HCEC 1CT (cell line): ENCODE measurements around the gene CSNK1E.

ENCODE experiments used
- DNase-seq: peaks from one replicate; pipeline ENCODE4 v3.0.0-alpha.2; 2017

The CSNK1E gene

GRCh38 chr22:38305471-38306448 is 11.5 kb downstream of the CSNK1E start:
- no peak for DNase-seq

GRCh38 chr22:38304526-38304925 is 12.7 kb downstream of the CSNK1E start:
- DNase-seq, result no peak

- no peak for DNase-seq
Observed at GRCh38 chr22:38303974-38304373, 13.3 kb downstream of the CSNK1E start.

- no peak for DNase-seq
Observed at GRCh38 chr22:38302906-38303305, 14.3 kb downstream of the CSNK1E start.

GRCh38 chr22:38300946-38301345 is 16.3 kb downstream of the CSNK1E start:
- no peak for DNase-seq

- no peak for DNase-seq
Observed at GRCh38 chr22:38300197-38300945, 16.9 kb downstream of the CSNK1E start.

- DNase-seq, result no peak
Observed at GRCh38 chr22:38299770-38300102, 17.5 kb downstream of the CSNK1E start.

GRCh38 chr22:38298312-38299005 is 18.8 kb downstream of the CSNK1E start:
- DNase-seq, result peak; percentile 85

- no peak for DNase-seq
Observed at GRCh38 chr22:38296372-38296771, 20.9 kb downstream of the CSNK1E start.

- no peak for DNase-seq
Observed at GRCh38 chr22:38295863-38296262, 21.4 kb downstream of the CSNK1E start.

GRCh38 chr22:38295339-38295738 is 21.9 kb downstream of the CSNK1E start:
- no peak for DNase-seq

- DNase-seq, result no peak
Observed at GRCh38 chr22:38294193-38294592, 23.0 kb downstream of the CSNK1E start.

GRCh38 chr22:38292694-38293093 is 24.5 kb downstream of the CSNK1E start:
- DNase-seq, result no peak

- DNase-seq, result no peak
Observed at GRCh38 chr22:38291201-38291777, 25.9 kb downstream of the CSNK1E start.

GRCh38 chr22:38290347-38290746 is 26.9 kb downstream of the CSNK1E start:
- no peak for DNase-seq

- no peak for DNase-seq
Observed at GRCh38 chr22:38289583-38290082, 27.6 kb downstream of the CSNK1E start.

GRCh38 chr22:38286915-38287669 is 30.1 kb downstream of the CSNK1E start:
- DNase-seq, result no peak

GRCh38 chr22:38285018-38285417 is 32.2 kb downstream of the CSNK1E start:
- DNase-seq, result no peak

GRCh38 chr22:38284042-38284402 is 33.2 kb downstream of the CSNK1E start:
- DNase-seq, result peak; percentile 27

GRCh38 chr22:38282397-38282796 is 34.8 kb downstream of the CSNK1E start:
- no peak for DNase-seq

GRCh38 chr22:38276166-38276565 is 41.1 kb downstream of the CSNK1E start:
- DNase-seq, result no peak
